ENCODE data around the gene NR6A1.

NR6A1 gene

DNA sequence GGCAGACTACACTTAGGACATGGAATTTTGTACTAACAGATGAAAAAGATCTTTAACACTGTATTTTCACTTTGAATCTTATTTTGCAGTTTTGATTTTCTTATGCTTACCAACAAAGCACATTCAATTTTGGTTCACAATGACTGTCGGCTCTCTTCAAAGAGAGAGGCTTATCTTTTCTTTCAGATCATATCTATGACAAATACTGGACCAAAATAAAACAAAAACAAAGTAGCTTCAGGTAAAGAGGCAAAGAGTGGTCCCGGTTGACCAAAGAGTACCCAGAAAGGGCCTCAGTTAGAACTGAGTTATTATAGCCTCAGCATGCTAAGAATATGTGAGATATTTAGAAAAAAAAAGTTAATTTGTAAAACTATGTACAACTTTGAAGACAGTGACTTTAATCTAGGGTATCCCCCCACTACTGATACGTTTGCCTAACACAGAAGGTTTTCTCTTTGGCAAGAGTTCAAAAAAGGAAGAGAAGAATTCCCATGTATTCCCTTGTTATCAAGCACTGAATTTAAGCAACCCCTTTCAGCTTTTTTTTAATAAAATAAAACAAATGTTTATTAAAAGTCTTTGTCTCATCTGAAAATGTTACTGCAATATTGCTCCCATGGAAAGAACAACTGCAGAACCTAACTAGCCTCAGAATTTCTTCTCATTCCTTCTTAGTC, 50.5 kb downstream of the NR6A1 start:
- DNase-seq, result no peak

GRCh38 chr9:124718928-124719327, 52.2 kb downstream of the NR6A1 start:
- no peak for DNase-seq

GRCh38 chr9:124717597-124717996, 53.5 kb downstream of the NR6A1 start:
- DNase-seq, result no peak

DNA sequence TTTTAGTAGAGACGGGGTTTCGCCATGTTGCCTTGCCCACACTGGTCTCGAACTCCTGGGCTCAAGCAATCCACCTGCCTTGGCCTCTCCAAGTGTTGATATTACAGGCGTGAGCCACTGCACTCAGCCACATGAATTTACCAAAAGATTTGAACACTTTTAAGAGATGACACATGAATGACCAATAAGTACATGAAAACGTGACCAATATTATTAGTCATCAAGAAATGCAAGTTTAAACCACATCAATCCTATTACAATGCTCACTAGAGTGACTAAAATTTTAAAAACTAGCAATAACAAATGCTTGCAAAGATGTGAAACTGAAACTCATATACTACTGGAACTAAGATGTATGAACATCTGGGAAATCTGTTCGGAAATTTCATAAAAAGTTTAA, 54.3 kb downstream of the NR6A1 start:
- no peak for DNase-seq

GRCh38 chr9:124710766-124711165, 60.3 kb downstream of the NR6A1 start:
- DNase-seq, result no peak

DNA sequence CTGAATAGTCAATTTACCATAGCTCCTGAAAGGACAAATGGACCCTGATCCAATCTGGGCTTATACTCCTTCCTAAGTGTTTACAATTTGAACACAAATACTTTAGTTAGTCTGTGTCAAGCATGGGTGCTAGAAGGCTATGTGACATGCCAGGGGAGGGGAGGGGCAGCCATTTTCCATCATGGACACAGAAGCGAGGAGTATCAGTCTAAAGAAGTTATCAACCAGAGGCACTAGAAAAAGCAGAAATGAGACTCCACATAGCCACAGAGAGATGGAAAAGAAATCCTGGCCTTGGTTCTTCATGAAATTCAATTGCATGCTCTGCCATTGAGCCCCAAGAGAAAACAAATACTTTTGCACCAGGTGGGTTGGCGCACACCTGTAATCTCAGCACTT, 61.8 kb downstream of the NR6A1 start:
- no peak for DNase-seq

- no peak for DNase-seq
Observed at GRCh38 chr9:124708633-124709291, 62.3 kb downstream of the NR6A1 start.

DNA sequence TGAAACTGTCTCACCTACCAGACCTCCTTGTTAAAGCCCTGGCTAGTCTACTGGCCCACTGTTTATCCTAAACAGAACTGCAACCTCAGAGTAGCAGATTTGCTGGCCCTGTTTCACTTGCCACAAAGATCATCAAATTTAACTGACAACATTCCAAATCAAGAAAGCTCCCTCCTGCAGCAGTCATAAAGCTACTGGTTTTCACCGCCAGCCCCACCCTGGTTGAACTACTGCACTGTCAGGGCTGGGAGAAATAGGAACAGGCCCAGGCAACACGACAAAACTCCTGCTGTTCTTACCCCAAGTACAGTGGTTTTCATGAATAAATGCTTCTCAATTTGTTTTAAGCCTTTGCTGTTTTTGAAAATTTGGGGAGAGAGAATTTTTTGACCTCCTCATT, 63.0 kb downstream of the NR6A1 start:
- no peak for DNase-seq

DNA sequence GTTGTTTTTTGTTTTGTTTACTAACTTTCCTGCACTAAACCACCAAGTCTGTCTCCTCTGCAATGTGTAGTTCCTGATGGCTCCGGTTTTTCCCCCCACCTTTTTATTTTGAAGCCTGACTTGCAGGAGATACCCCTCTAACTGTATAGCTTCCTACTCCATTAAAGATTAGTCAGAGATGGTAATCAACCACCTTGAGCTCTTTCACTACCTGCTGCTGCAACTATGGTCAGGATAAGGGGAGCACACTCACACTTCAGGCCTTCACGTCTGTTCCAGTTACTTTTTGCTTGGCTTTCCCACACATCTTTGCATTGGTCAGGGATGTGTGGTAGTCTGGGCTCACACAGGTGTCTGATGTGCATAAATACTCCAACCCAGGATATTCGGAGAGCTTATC, 63.4 kb downstream of the NR6A1 start:
- DNase-seq, result no peak

GRCh38 chr9:124706685-124707084, 64.4 kb downstream of the NR6A1 start:
- no peak for DNase-seq

DNA sequence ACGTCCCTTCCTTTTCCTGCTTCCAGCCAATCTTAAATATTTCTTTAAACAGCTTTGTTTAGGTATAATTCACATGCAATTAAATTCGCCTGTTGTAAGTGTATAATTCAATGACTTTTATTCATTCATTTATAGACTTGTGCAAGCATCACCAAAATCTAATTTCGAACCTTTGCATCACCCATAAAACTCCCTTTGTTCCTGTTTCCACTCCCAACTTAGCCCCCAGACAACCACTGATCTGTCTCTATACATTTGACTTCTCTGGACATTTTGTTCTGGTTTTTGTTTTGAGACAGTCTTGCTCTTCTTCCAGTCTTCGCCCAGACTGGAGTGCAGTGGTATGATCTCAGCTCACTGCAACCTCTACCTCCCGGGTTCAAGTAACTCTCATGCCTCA, 71.5 kb downstream of the NR6A1 start:
- DNase-seq, result no peak

DNA sequence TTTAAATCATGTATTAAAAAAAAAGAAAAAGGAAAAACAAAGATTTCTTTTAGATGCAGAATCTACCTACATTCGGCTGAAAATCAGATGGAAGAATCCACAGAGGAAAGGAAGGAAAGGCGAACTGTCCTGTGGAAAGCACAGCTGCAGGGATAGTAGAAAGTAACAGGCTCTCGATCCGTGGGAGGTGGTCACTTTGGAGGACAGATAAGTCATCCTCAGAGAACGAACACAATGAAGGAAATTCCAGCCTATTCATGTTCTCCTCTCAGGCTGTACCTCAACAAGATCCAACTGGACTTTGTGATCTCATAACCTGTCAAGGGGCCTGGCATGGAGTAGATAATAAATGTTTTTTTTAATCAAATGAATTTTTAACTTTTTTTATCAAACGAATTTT, 72.8 kb downstream of the NR6A1 start:
- no peak for DNase-seq

GRCh38 chr9:124697326-124698200, 73.5 kb downstream of the NR6A1 start:
- no peak for DNase-seq

GRCh38 chr9:124696101-124696500, 75.0 kb downstream of the NR6A1 start:
- DNase-seq, result no peak

GRCh38 chr9:124695280-124695890, 75.7 kb downstream of the NR6A1 start:
- DNase-seq, result no peak

- DNase-seq, result no peak
Observed at GRCh38 chr9:124694414-124695279, 76.5 kb downstream of the NR6A1 start.

- DNase-seq, result no peak
Observed at GRCh38 chr9:124693403-124693802, 77.7 kb downstream of the NR6A1 start.

GRCh38 chr9:124688238-124688904, 82.7 kb downstream of the NR6A1 start:
- DNase-seq, result no peak

DNA sequence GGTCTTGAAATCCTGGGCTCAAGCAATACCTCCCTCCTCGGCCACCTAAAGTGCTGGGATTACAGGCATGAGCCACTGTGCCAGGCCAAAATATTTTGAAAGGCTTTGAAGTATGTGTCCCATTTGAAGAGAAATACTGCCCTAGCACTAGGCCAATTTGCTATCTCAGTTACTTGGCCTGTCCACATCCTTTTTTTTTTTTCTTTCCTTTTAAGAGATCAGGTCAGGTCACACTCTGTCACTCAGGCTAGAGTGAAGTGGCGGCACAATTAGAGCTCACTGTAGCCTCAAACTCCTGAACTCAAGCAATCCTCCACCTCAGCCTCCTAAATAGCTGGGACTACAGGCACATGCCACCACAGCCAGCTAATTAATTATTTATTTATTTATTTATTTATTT, 84.2 kb downstream of the NR6A1 start:
- no peak for DNase-seq

- DNase-seq, result no peak
Observed at GRCh38 chr9:124685217-124685616, 85.9 kb downstream of the NR6A1 start.

DNA sequence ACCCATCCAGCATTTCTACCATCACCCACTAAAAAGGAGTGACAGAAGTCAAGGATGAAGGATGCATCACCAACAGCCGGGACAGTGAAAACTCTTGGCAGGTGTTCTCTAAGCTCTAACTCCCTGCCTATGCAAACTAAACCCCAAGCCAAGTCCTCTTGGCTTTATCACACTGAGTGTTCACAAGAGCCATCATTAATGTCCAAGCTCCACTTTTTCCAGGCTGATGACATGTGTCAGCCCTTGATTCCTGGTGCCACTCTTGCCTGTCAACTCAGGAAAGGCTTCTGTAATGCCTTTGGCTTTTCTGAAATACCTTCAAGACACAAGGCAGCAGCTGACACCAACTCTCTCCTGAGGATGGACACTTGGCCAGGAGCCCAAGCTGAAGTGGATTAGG, 86.9 kb downstream of the NR6A1 start:
- no peak for DNase-seq

DNA sequence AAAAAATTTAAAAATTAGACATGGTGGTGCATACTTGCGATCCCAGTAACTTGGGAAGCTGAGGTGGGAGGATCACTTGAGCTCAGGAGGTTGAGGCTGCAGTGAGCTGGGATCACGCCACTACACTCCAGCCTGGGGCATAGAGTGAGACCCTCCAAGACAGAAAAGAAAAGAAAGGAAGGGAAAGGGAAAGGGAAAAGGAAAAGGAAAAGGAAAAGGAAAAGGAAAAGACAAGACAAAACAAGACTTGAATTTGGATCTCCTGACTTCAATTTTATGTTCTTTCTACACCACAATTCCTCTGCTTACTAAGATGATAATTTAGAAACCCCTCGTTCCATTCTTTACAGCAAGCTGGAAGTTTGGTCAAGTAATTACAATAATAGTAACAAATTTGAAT, 88.1 kb downstream of the NR6A1 start:
- DNase-seq, result no peak

Data from CD4-positive, alpha-beta T cell treated with Interleukin-12 subunit alpha and Interleukin-12 subunit beta, for 1 hour (primary cell).